Astrocyte (in vitro differentiated cells and primary cell): ENCODE data around the gene MAP1A. TPM values are rescaled to one million over a fixed set of nuclear protein-coding genes. Genes with fewer than 3 reads are reported as not detected.

Experiments used
- DNase-seq: peaks from one replicate; pipeline ENCODE4 v3.0.0-alpha.2; 2010; ENCODE audit warnings: low read depth
- FAIRE-seq: peaks from 2 replicates; lab custom pipeline; 2011; peaks lifted over from hg19 to GRCh38; lab: Jason Lieb, UNC
- H2AFZ ChIP-seq: 2 replicates; pipeline ENCODE4 v1.6.0; 2012; ENCODE audit warnings: low read depth, low read length, inconsistent platforms
- H3K27ac ChIP-seq: 2 replicates; pipeline ENCODE4 v1.5.1; 2011; ENCODE audit warnings: low read depth, low read length, inconsistent platforms
- H3K27me3 ChIP-seq: 2 replicates; pipeline ENCODE4 v1.6.0; 2011; ENCODE audit warnings: low read length, inconsistent platforms; ENCODE audit not compliant: insufficient read depth
- H3K36me3 ChIP-seq: 2 replicates; pipeline ENCODE4 v1.5.1; 2011; ENCODE audit warnings: low read length, inconsistent platforms; ENCODE audit not compliant: insufficient read depth
- H3K4me1 ChIP-seq: 2 replicates; pipeline ENCODE4 v1.5.1; 2011; ENCODE audit warnings: low read length, inconsistent platforms; ENCODE audit not compliant: insufficient read depth
- H3K4me2 ChIP-seq: 2 replicates; pipeline ENCODE4 v1.6.0; 2012; ENCODE audit warnings: low read length, inconsistent platforms
- H3K4me3 ChIP-seq: 2 replicates; pipeline ENCODE4 v1.5.1; 2011; ENCODE audit warnings: low read depth, mild to moderate bottlenecking, low read length, inconsistent platforms; ENCODE audit not compliant: insufficient read depth
- H3K79me2 ChIP-seq: 2 replicates; pipeline ENCODE4 v1.6.0; 2012; ENCODE audit warnings: mild to moderate bottlenecking, low read length, inconsistent platforms; ENCODE audit not compliant: insufficient read depth
- H3K9ac ChIP-seq: 2 replicates; pipeline ENCODE4 v1.6.0; 2012; ENCODE audit warnings: mild to moderate bottlenecking, low read length, inconsistent platforms
- H3K9me3 ChIP-seq: 2 replicates; pipeline ENCODE4 v1.5.1; 2012; ENCODE audit warnings: low read depth, mild to moderate bottlenecking, low read length, inconsistent platforms; ENCODE audit not compliant: insufficient read depth
- H4K20me1 ChIP-seq: 2 replicates; pipeline ENCODE4 v1.6.0; 2012; ENCODE audit warnings: low read length, inconsistent platforms; ENCODE audit not compliant: insufficient read depth
- H3K27ac Mint-ChIP-seq: one replicate; pipeline ENCODE4 v1.8.0; 2021; ENCODE audit warnings: mild to moderate bottlenecking, mixed read lengths; ENCODE audit not compliant: unreplicated experiment
- H3K27me3 Mint-ChIP-seq: one replicate; pipeline ENCODE4 v1.8.0; 2021; ENCODE audit warnings: low read depth, mixed read lengths; ENCODE audit not compliant: unreplicated experiment
- H3K36me3 Mint-ChIP-seq: one replicate; pipeline ENCODE4 v1.8.0; 2021; ENCODE audit warnings: low read depth, mixed read lengths; ENCODE audit not compliant: unreplicated experiment
- H3K4me1 Mint-ChIP-seq: one replicate; pipeline ENCODE4 v1.8.0; 2021; ENCODE audit warnings: low read depth, mixed read lengths; ENCODE audit not compliant: unreplicated experiment
- H3K4me3 Mint-ChIP-seq: one replicate; pipeline ENCODE4 v1.8.0; 2021; ENCODE audit warnings: mild to moderate bottlenecking, moderate library complexity, mixed read lengths; ENCODE audit not compliant: unreplicated experiment
- H3K9me3 Mint-ChIP-seq: one replicate; pipeline ENCODE4 v1.8.0; 2021; ENCODE audit warnings: mild to moderate bottlenecking, mixed read lengths; ENCODE audit not compliant: unreplicated experiment
- EZH2 ChIP-seq: IDR thresholded peaks from 2 replicates; pipeline ENCODE4 v1.6.1; 2012; ENCODE audit warnings: mild to moderate bottlenecking, low read length, inconsistent platforms; ENCODE audit not compliant: insufficient read depth
- total RNA-seq: library from RNA; stranded (reverse); gene quantifications from 2 replicates; pipeline ENCODE4 v1.2.1, GENCODE V29; 2021
- TF ChIP-seq, protein P1 (sequence below): IDR thresholded peaks from 2 replicates; pipeline ENCODE4 v1.5.1; 2011; ENCODE audit warnings: low read depth, mild to moderate bottlenecking, inconsistent platforms, low read length, moderate library complexity; ENCODE audit not compliant: insufficient read depth

The MAP1A gene
- total RNA-seq, 1 donor from 2014 or later = 142 TPM

DNA sequence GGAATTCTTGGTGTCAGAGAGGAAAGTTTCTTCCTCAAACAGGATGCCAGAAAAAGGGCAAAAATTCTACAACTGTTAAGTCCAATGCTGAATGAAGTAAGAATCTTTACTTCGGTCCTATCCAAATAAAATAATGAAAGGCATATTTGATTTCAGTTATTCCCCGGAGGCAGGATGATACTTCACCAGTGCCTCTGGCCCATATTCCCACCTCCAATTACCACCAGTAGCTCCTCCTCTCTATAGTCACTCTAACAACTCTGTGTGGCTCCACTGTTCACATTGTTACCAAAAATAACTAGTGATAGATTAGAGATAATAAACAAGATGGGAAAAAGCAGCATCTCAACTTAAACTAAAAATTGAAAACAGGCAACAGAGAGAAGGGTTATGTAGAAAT, 20.7 kb downstream of the MAP1A start:
- Mint-ChIP-seq H3K9me3 (no peaks in the 10 kb centered on the region), H3K27ac (no peak overlapping the region), H3K4me1 (no peaks in the 10 kb centered on the region), H3K27me3 (no peaks in the 10 kb centered on the region), H3K36me3 (peaks cover 19% of the 10 kb centered on the region), H3K4me3 (no peak overlapping the region)
- Histone ChIP-seq H3K27ac (no peak overlapping the region), H3K79me2 (no peaks in the 10 kb centered on the region), H3K9ac (no peak overlapping the region), H3K9me3 (no peaks in the 10 kb centered on the region), H3K4me1 (no peaks in the 10 kb centered on the region), H3K36me3 (no peaks in the 10 kb centered on the region), H2AFZ (no peak overlapping the region), H4K20me1 (no peaks in the 10 kb centered on the region), H3K4me3 (no peak overlapping the region), H3K4me2 (no peak overlapping the region), H3K27me3 (no peaks in the 10 kb centered on the region)
- FAIRE-seq (no peak), DNase-seq (no peak)
- no peak for TF ChIP-seq EZH2
- TF ChIP-seq, protein P1, sequence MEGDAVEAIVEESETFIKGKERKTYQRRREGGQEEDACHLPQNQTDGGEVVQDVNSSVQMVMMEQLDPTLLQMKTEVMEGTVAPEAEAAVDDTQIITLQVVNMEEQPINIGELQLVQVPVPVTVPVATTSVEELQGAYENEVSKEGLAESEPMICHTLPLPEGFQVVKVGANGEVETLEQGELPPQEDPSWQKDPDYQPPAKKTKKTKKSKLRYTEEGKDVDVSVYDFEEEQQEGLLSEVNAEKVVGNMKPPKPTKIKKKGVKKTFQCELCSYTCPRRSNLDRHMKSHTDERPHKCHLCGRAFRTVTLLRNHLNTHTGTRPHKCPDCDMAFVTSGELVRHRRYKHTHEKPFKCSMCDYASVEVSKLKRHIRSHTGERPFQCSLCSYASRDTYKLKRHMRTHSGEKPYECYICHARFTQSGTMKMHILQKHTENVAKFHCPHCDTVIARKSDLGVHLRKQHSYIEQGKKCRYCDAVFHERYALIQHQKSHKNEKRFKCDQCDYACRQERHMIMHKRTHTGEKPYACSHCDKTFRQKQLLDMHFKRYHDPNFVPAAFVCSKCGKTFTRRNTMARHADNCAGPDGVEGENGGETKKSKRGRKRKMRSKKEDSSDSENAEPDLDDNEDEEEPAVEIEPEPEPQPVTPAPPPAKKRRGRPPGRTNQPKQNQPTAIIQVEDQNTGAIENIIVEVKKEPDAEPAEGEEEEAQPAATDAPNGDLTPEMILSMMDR = no peak

DNA sequence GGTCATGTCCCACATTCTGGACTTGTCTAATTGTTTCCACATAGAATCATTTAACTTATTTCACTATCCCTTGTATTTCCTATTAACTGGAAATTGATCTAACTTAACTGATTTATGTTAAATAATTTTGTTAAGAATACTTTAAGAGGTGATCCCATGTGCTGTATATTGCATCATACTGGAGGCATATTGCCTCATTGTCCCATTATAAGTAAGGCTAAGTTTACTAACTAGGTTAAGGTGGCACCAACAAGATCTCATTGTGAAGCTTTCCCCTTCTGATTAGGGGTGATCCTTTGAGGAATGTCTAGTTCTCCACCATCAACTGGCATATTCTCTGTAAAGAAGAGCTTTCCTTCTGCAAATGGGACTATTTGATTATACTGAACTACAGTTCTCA, 24.4 kb downstream of the MAP1A start:
- Mint-ChIP-seq H3K4me3 (no peak overlapping the region), H3K27me3 (no peaks in the 10 kb centered on the region), H3K27ac (no peak overlapping the region), H3K9me3 (no peaks in the 10 kb centered on the region), H3K36me3 (peaks cover 6% of the 10 kb centered on the region), H3K4me1 (no peaks in the 10 kb centered on the region)
- Histone ChIP-seq H3K79me2 (no peaks in the 10 kb centered on the region), H4K20me1 (no peaks in the 10 kb centered on the region), H3K27ac (no peak overlapping the region), H3K9ac (no peak overlapping the region), H3K36me3 (no peaks in the 10 kb centered on the region), H3K4me1 (no peaks in the 10 kb centered on the region), H3K4me3 (no peak overlapping the region), H3K4me2 (no peak overlapping the region), H3K27me3 (no peaks in the 10 kb centered on the region), H3K9me3 (no peaks in the 10 kb centered on the region), H2AFZ (no peak overlapping the region)
- DNase-seq (no peak), FAIRE-seq (no peak)
- TF ChIP-seq EZH2 = no peak
- TF ChIP-seq, protein P1 = no peak

DNA sequence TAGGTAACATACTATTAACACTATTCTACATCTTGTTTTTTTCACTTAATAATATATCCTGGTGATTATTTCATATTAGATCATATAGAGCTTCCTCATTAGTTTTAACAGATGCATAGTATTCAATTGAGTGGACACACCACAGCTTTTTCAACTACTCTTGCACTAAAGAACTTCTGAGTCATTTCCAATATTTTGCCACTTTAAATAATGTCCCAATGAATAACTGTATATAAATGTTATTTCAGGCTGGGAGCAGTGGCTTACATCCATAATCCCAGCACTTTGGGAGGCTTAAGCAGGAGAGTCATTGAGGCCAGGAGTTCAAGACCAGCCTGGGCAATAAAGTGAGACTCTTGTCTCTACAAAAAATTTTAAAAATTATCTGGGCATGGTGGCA, 26.9 kb downstream of the MAP1A start:
- H3K9me3 Mint-ChIP-seq = peaks cover 4% of the 10 kb centered on the region
- no peaks in the 10 kb centered on the region for H3K79me2 ChIP-seq
- TF ChIP-seq EZH2 = no peak
- TF ChIP-seq, protein P1 = no peak
- no peak for FAIRE-seq
- H3K4me1 ChIP-seq = no peaks in the 10 kb centered on the region
- H3K36me3 Mint-ChIP-seq = peaks cover 11% of the 10 kb centered on the region
- H3K27me3 Mint-ChIP-seq = no peaks in the 10 kb centered on the region
- H2AFZ ChIP-seq = no peak overlapping the region
- no peak for DNase-seq
- no peaks in the 10 kb centered on the region for H4K20me1 ChIP-seq
- no peak overlapping the region for H3K9ac ChIP-seq
- H3K27ac Mint-ChIP-seq = no peak overlapping the region
- no peak overlapping the region for H3K27ac ChIP-seq
- H3K9me3 ChIP-seq = no peaks in the 10 kb centered on the region
- no peak overlapping the region for H3K4me3 Mint-ChIP-seq
- H3K27me3 ChIP-seq = no peaks in the 10 kb centered on the region
- no peaks in the 10 kb centered on the region for H3K4me1 Mint-ChIP-seq
- no peak overlapping the region for H3K4me3 ChIP-seq
- no peak overlapping the region for H3K4me2 ChIP-seq
- no peaks in the 10 kb centered on the region for H3K36me3 ChIP-seq
